Liver (tissue), 3 donors: ENCODE data around the gene MBD6.

Source experiments
- CTCF ChIP-seq: fragments of 150-350 bp; IDR thresholded peaks from 2 replicates; pipeline ENCODE4 v1.5.1; 2017; ENCODE audit warnings: improper control_type of control experiment, low read depth, low read length; ENCODE audit not compliant: missing input control
- TAF1 ChIP-seq: conservative IDR thresholded peaks from 2 replicates; pipeline ENCODE4 v1.6.1; 2016; ENCODE audit warnings: antibody characterized with exemption, mild to moderate bottlenecking
- YY1 ChIP-seq: IDR thresholded peaks from 2 replicates; pipeline ENCODE4 v1.6.1; 2016; ENCODE audit warnings: antibody characterized with exemption, mild to moderate bottlenecking
- donor health status: healthy.
- donor health status: healthy.

GRCh38 chr12:57485695-57486094 lies 36.9 kb upstream of the MBD6 start:
- TF ChIP-seq CTCF (no peak), TAF1 (no peak), YY1 (no peak)
